GM19467 (cell line): ENCODE results near the gene UBE2U.

Source experiments
- ATAC-seq: cut with Tn5 transposase; IDR thresholded peaks from one replicate; pipeline ENCODE4 v1.9.1; 2021; ENCODE audit warnings: mild to moderate bottlenecking, moderate library complexity; ENCODE audit not compliant: unreplicated experiment

UBE2U gene

GRCh38 chr1:64290420-64290819 lies 87.0 kb downstream of the UBE2U start:
- ATAC-seq = no peak

GRCh38 chr1:64291931-64292330 lies 88.5 kb downstream of the UBE2U start:
- no peak for ATAC-seq

- no peak for ATAC-seq
Measured at GRCh38 chr1:64292399-64292798, 89.0 kb downstream of the UBE2U start.

- ATAC-seq = no peak
Measured at GRCh38 chr1:64293820-64294219, 90.4 kb downstream of the UBE2U start.

GRCh38 chr1:64295136-64295535 lies 91.7 kb downstream of the UBE2U start:
- ATAC-seq = no peak

GRCh38 chr1:64295561-64295960 lies 92.1 kb downstream of the UBE2U start:
- no peak for ATAC-seq

- ATAC-seq = no peak
Measured at GRCh38 chr1:64296459-64296858, 93.0 kb downstream of the UBE2U start.

GRCh38 chr1:64302194-64302593 lies 98.8 kb downstream of the UBE2U start:
- no peak for ATAC-seq

GRCh38 chr1:64302971-64303370 lies 99.5 kb downstream of the UBE2U start:
- ATAC-seq = no peak

- ATAC-seq = no peak
Measured at GRCh38 chr1:64304823-64305222, 101.4 kb downstream of the UBE2U start.

- ATAC-seq = no peak
Measured at GRCh38 chr1:64308866-64309265, 105.4 kb downstream of the UBE2U start.

GRCh38 chr1:64309431-64309831 lies 106.0 kb downstream of the UBE2U start:
- ATAC-seq = no peak

- ATAC-seq = no peak
Measured at GRCh38 chr1:64310760-64311159, 107.3 kb downstream of the UBE2U start.

- no peak for ATAC-seq
Measured at GRCh38 chr1:64312431-64312830, 109.0 kb downstream of the UBE2U start.

GRCh38 chr1:64315402-64315801 lies 112.0 kb downstream of the UBE2U start:
- ATAC-seq = no peak
